NCI-H524 (cell line): ENCODE data around the gene SPTLC2.

ENCODE experiments used
- DNase-seq, 2 experiments: peaks; one replicate each; lab custom pipeline; 2025; lab: John Stamatoyannopoulos, UW

SPTLC2 gene

GRCh38 chr14:77503138-77503537 lies 113.3 kb downstream of the SPTLC2 start:
- no peak for DNase-seq

- DNase-seq, result no peak
These were observed 114.2 kb downstream of the SPTLC2 start for GRCh38 chr14:77502109-77502782.

GRCh38 chr14:77498984-77499527 lies 117.4 kb downstream of the SPTLC2 start:
- DNase-seq, result peak in 1 of 2 experiments; percentile 45

GRCh38 chr14:77498120-77498979 lies 118.1 kb downstream of the SPTLC2 start, which contains the start of gene ISM2:
TSS of gene ISM2 (minus strand) at chr14:77498816. CDS start at chr14:77498793, 23 bp downstream.
- peak; percentile 25 to 69 for DNase-seq

GRCh38 chr14:77495334-77495733 lies 121.1 kb downstream of the SPTLC2 start:
- no peak for DNase-seq

- DNase-seq, result no peak
These were observed 125.4 kb downstream of the SPTLC2 start for GRCh38 chr14:77491056-77491455.

- DNase-seq, result no peak
These were observed 126.0 kb downstream of the SPTLC2 start for GRCh38 chr14:77490347-77490986.

- DNase-seq, result no peak
These were observed 127.4 kb downstream of the SPTLC2 start for GRCh38 chr14:77489041-77489440.

GRCh38 chr14:77488558-77488957 lies 127.9 kb downstream of the SPTLC2 start:
- DNase-seq, result peak; percentile 36 to 86

- no peak for DNase-seq
These were observed 130.3 kb downstream of the SPTLC2 start for GRCh38 chr14:77485901-77486678.

- DNase-seq, result no peak
These were observed 131.2 kb downstream of the SPTLC2 start for GRCh38 chr14:77485256-77485655.

- DNase-seq, result no peak
These were observed 134.0 kb downstream of the SPTLC2 start for GRCh38 chr14:77482422-77482821.

- DNase-seq, result no peak
These were observed 137.6 kb downstream of the SPTLC2 start for GRCh38 chr14:77478796-77479195.

- no peak for DNase-seq
These were observed 138.4 kb downstream of the SPTLC2 start for GRCh38 chr14:77478029-77478428.

GRCh38 chr14:77475432-77476115 lies 140.9 kb downstream of the SPTLC2 start:
- no peak for DNase-seq

- no peak for DNase-seq
These were observed 141.8 kb downstream of the SPTLC2 start for GRCh38 chr14:77474479-77475177.

GRCh38 chr14:77473921-77474320 lies 142.5 kb downstream of the SPTLC2 start:
- DNase-seq, result no peak

GRCh38 chr14:77470224-77470870 lies 146.1 kb downstream of the SPTLC2 start:
- DNase-seq, result no peak

GRCh38 chr14:77469539-77469938 lies 146.9 kb downstream of the SPTLC2 start:
- peak in 1 of 2 experiments; percentile 31 for DNase-seq

GRCh38 chr14:77469067-77469505 lies 147.4 kb downstream of the SPTLC2 start:
- DNase-seq, result no peak
